Spleen (tissue), 11 donors: Measurements from ENCODE around the gene PPP1R27. TPM values are rescaled to one million over a fixed set of nuclear protein-coding genes. Genes with fewer than 3 reads are reported as not detected.

Experiments
- DNase-seq: peaks from one replicate; pipeline ENCODE4 v3.0.0-alpha.2; 2020
- H3K27ac ChIP-seq, 8 donors: fragments of 200-600 bp; sonication (generic) in 7 of 8; 1 replicate in 4 of 8; 2 replicates in 4 of 8; pipeline versions ENCODE4 v1.5.0 to v1.8.0; 2016 to 2021; ENCODE audit warnings: inconsistent platforms in 4 of 8, mild to moderate bottlenecking in 4 of 8, moderate library complexity in 1 of 8
- H3K27me3 ChIP-seq, 7 donors: fragments of 200-600 bp; sonication (generic) in 6 of 7; replicated peaks in 1 of 7; 1 replicate in 4 of 7; 2 replicates in 3 of 7; pipeline versions ENCODE4 v1.5.0 to v1.8.0; 2016 to 2021; ENCODE audit warnings: inconsistent platforms in 3 of 7, mild to moderate bottlenecking in 1 of 7
- H3K36me3 ChIP-seq, 6 donors: fragments of 200-600 bp; sonication (generic) in 5 of 6; 1 replicate in 4 of 6; 2 replicates in 2 of 6; pipeline versions ENCODE4 v1.5.0 to v1.8.0; 2016 to 2021; ENCODE audit warnings: inconsistent platforms in 2 of 6
- H3K4me1 ChIP-seq, 6 donors: fragments of 200-600 bp; sonication (generic) in 5 of 6; 1 replicate in 3 of 6; 2 replicates in 3 of 6; pipeline versions ENCODE4 v1.5.0 to v1.8.0; 2016 to 2021; ENCODE audit warnings: inconsistent platforms in 3 of 6
- H3K4me3 ChIP-seq, 8 donors: fragments of 200-600 bp; sonication (generic) in 7 of 8; 1 replicate in 4 of 8; 2 replicates in 4 of 8; pipeline versions ENCODE4 v1.5.0 to v1.8.0; 2016 to 2021; ENCODE audit warnings: inconsistent platforms in 4 of 8, mild to moderate bottlenecking in 4 of 8, moderate library complexity in 2 of 8
- H3K9me3 ChIP-seq, 8 donors: fragments of 200-600 bp; sonication (generic) in 7 of 8; 1 replicate in 4 of 8; 2 replicates in 4 of 8; pipeline versions ENCODE4 v1.5.0 to v1.8.0; 2016 to 2021; ENCODE audit warnings: inconsistent platforms in 4 of 8
- CTCF ChIP-seq, 11 experiments: fragments of 200-600 bp in 7 of 11; fragments of 450-650 bp in 4 of 11; sonication (generic) in 4 of 11; IDR thresholded peaks in 8 of 11; conservative IDR thresholded peaks in 3 of 11; 1 replicate in 7 of 11; 2 replicates in 4 of 11; pipeline versions ENCODE4 v1.4.0 to v1.8.0; 2016 to 2021; ENCODE audit warnings: antibody characterized with exemption in 11 of 11, inconsistent platforms in 4 of 11, mild to moderate bottlenecking in 1 of 11
- POLR2A ChIP-seq, 3 donors: fragments of 450-650 bp; IDR thresholded peaks; one replicate each; pipeline ENCODE4 v1.5.1; 2017; ENCODE audit warnings: antibody characterized with exemption in 3 of 3, mild to moderate bottlenecking in 1 of 3
- POLR2AphosphoS5 ChIP-seq, 3 donors: sonication (generic); formaldehyde crosslinking; IDR thresholded peaks; one replicate each; pipeline ENCODE4 v1.5.1; 2017; ENCODE audit warnings: antibody characterized with exemption in 3 of 3
- WGBS, 5 donors: extraction: QIAGEN DNeasy Blood & Tissue Kit in 3 of 5; methylation state at CpG; one replicate each; pipeline versions ENCODE4 v1.1.5 to v1.1.7; 2013 to 2018; 5-methylcytosine and 5-hydroxymethylcytosine counted together
- intact Hi-C: fragments of 100-400 bp; cut with DNase I; formaldehyde crosslinking; loops from one replicate; pipeline ENCODE4 v1.15.0; 2023; ENCODE audit warnings: low total_unique reads
- polyA plus RNA-seq, 3 donors: library from polyadenylated mRNA; stranded (reverse); fragments of 200-250 nt; gene quantifications; one replicate each; pipeline ENCODE4 v1.2.1, GENCODE V29; 2013
- total RNA-seq, 7 donors: library from RNA; depleted of rRNA in 3 of 7; stranded (reverse); fragments of >200 nt in 3 of 7; fragmentation: NEBNext Ultra II Directional in 4 of 7; extraction: Animal tissue kit (Norgen Biotek cat#: 25700) in 4 of 7; gene quantifications; one replicate each; pipeline versions ENCODE4 v1.1.0 to v1.2.1, GENCODE V29; 2016 to 2021
- donor health status: healthy with polysubstance abuse.
- donor health status: DM: no; HTN: no; CAD: no; lungs with moderate emphysema.
- donor health status: DM: no; HTN: no; CAD: no.
- donor health status: Bipolar disorder and iron deficiency.
- donor health status: healthy.
- donor health status: DM: no; HTN: no; CAD: no.
- donor health status: DM: yes; HTN: yes; CAD: no.

PPP1R27 gene
- total and polyA plus RNA-seq, 10 donors: 0.09 to 0.39 TPM; not detected in 8

GRCh38 chr17:81860756-81861568 is 26.1 kb upstream of the PPP1R27 start:
- intact Hi-C loops: no loop called here
- Histone ChIP-seq H3K27ac (peak overlapping the region; percentile 95 to 98 (median 97)), H3K36me3 (peaks cover 0 to 55% (median 19%) of the 10 kb centered on the region in 6 donors), H3K4me1 (peaks cover 31 to 90% (median 72%) of the 10 kb centered on the region in 6 donors), H3K27me3 (no peaks in the 10 kb centered on the region), H3K9me3 (no peaks in the 10 kb centered on the region), H3K4me3 (peak overlapping the region; percentile 63 to 93 (median 84))
- 0 to 1% (median 0%) methylated on average over 59 to 74 of the region's 74 CpGs for WGBS, 5 donors
- DNase-seq: peak; percentile 99
- TF ChIP-seq CTCF (IDR thresholded peaks at IDR 0.05 in 8 of 11, conservative IDR thresholded peaks at IDR 0.05 in 3 of 11) (peak in 4 of 11 experiments; percentile 18 to 60 (median 36)), POLR2AphosphoS5 (IDR thresholded peaks at IDR 0.05) (peak; percentile 98 to 99 (median 98)), POLR2A (IDR thresholded peaks at IDR 0.05) (peak; percentile 75 to 82 (median 75))

DNA sequence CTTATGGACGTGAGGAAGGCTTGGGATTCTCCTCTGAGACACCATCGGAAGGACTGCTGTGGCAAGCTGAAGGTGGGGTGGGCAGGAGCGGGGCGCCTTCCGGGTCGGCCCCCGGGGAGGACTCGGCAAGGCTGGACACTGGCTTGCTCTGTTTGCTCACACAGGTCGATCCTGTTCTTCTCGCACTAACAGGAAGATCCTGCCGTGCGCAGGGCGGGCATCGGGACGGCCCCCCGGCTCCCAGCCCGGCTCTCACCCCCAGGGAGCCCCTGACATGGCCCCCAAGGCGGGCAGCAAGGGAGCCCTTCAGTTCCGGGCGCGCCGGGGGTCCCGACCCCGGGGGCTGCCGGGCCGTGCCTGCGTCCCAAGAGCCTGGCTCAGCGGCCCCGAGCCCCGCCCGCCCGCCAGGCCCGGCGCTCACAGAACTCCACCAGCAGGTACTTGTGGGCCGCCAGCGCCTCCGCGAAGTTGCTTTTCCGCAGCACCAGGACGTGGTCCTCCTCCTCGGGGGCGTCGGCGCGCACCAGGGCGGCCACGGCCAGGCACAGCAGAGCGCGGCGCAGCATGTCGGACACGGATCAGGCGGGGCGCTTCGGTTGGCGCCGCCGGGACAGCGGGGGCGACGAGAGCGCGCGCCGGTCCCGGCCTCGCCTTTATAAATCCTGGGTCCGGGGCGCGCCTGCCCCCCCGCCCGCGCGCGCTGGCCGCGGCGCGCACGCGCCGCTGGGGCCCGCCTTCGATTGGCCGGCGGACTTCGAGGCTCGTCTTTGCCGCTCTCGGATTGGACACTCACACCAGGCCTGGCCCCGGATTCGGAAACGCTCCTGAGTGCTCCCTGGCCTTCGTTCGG is 25.3 kb upstream of the PPP1R27 start, which contains the start of gene P4HB:
TSS of gene P4HB (minus strand) at position 630 of the 850 bp plus-strand sequence. CDS start at position 566, 64 bp downstream.
- TF ChIP-seq POLR2AphosphoS5 (IDR thresholded peaks at IDR 0.05) (peak; percentile 85 to 90 (median 87)), POLR2A (IDR thresholded peaks at IDR 0.05) (peak in 2 of 3 donors; percentile 63 to 72), CTCF (IDR thresholded peaks at IDR 0.05 in 8 of 11, conservative IDR thresholded peaks at IDR 0.05 in 3 of 11) (no peak)
- Histone ChIP-seq H3K27ac (peak within 1 kb of the TSS; percentile 95 to 98 (median 97)), H3K27me3 (no peaks in the 10 kb centered on the region), H3K9me3 (no peaks in the 10 kb centered on the region), H3K4me3 (peak within 1 kb of the TSS; percentile 78 to 99 (median 92)), H3K4me1 (peaks cover 31 to 90% (median 74%) of the 10 kb centered on the region in 6 donors), H3K36me3 (peaks cover 0 to 55% (median 27%) of the 10 kb centered on the region in 6 donors)
- 0 to 1% (median 0%) methylated on average over 32 to 95 of the region's 95 CpGs for WGBS, 5 donors
- intact Hi-C loops: no loop called here
- DNase-seq: peak; percentile 98

GRCh38 chr17:81858967-81859905 is 24.4 kb upstream of the PPP1R27 start:
- peak overlapping the region; percentile 78 to 99 (median 92) for H3K4me3 ChIP-seq
- no peak for DNase-seq
- peak overlapping the region; percentile 91 to 98 (median 96) for H3K27ac ChIP-seq
- intact Hi-C loops: no loop called here
- 43 to 54% (median 51%) methylated on average over 22 to 23 of the region's 23 CpGs for WGBS, 5 donors
- TF ChIP-seq POLR2AphosphoS5 (IDR thresholded peaks at IDR 0.05) (peak; percentile 25 to 80 (median 64)), CTCF (IDR thresholded peaks at IDR 0.05 in 8 of 11, conservative IDR thresholded peaks at IDR 0.05 in 3 of 11) (no peak), POLR2A (IDR thresholded peaks at IDR 0.05) (no peak)
- H3K27me3 ChIP-seq: no peaks in the 10 kb centered on the region
- peaks cover 34 to 90% (median 80%) of the 10 kb centered on the region in 6 donors for H3K4me1 ChIP-seq
- H3K9me3 ChIP-seq: no peaks in the 10 kb centered on the region
- H3K36me3 ChIP-seq: peaks cover 2 to 64% (median 36%) of the 10 kb centered on the region in 6 donors
